ENCODE results near the gene LBHD2. TPM values are rescaled to one million over a fixed set of nuclear protein-coding genes. Genes with fewer than 3 reads are reported as not detected.

Gene LBHD2
- total RNA-seq, 1 donor from 2014 or later = not detected

GRCh38 chr14:103087343-103087835 lies 3.4 kb downstream of the LBHD2 start:
- no peak for DNase-seq (ENCODE audit: low spot score)
- intact Hi-C loops (cut with DNase I) = loop anchor here (10.0 kb wide), 1 partner anchor 387 kb away; no protein-coding TSS in a partner anchor

DNA sequence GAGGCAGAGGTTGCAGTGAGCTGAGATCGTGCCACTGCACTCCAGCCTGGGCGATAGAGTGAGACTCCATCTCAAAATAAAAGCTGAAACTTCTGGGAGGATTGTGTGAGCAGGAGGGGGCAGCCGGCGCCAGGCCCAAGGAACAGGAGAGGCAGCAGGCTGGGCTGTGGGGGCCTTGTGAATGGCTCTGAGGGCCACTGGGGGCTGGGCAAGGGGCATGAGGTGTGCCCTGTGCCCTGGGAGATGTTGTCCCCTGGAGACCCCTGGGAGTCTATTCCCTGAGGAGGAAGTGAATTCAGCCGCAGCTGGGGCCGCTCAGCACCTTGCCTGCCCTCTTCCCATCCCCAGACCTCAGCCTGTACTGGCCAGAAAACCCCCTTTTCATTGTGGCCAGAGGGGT lies 4.9 kb downstream of the LBHD2 start:
- intact Hi-C loops (cut with DNase I) = loop anchor here (10.0 kb wide), 1 partner anchor 386 kb away; no protein-coding TSS in a partner anchor
- DNase-seq (ENCODE audit: low spot score) = no peak

DNA sequence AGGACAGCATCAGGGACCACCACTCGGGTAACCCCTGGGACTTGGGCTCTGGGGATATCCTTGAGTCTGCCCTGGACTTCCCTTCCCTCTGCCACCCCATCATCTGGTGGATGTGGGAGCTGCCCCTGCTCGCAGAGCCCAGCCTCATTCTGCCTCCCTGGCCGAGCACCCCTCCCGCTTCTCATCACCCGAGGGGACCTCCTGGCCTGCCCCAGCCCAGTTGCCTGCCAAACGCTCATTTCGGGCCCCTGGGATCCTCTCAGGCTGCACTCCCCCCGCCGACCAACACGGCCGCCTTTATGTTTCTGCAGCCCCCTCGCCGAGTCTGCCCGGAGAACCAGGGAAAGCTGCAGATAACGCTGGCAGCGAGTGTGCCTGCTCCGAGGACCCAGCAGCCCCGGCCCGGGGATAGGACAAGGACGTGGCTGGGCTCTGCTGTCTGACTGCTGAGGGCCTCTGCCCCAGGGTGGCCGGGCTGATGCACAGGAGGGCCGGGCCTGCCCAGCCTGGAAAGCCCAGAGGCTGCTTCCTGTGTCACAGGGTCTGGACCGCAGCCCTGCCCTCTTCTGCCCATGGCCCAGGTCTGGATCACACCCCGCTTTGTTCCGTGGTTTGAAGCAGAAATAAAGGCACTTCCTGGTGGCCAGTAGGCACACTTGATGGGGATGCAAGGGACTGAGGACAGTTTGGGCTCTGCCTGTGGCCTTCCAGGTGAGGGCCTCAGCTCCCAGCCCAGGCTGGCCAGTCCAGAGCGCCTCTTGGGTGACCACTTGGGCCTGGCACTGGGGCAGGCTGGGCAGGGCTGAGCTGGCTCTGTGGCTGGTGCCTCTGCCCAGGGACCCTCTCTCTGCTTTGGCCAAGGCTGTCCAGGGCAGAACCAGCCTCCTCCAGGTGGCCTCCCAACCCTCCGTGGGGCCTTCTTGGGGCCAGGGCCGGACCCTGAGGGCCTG lies 5.7 kb downstream of the LBHD2 start:
- no peak for DNase-seq (ENCODE audit: low spot score)
- intact Hi-C loops (cut with DNase I) = loop anchor here (10.0 kb wide), 1 partner anchor 385 kb away; no protein-coding TSS in a partner anchor

DNA sequence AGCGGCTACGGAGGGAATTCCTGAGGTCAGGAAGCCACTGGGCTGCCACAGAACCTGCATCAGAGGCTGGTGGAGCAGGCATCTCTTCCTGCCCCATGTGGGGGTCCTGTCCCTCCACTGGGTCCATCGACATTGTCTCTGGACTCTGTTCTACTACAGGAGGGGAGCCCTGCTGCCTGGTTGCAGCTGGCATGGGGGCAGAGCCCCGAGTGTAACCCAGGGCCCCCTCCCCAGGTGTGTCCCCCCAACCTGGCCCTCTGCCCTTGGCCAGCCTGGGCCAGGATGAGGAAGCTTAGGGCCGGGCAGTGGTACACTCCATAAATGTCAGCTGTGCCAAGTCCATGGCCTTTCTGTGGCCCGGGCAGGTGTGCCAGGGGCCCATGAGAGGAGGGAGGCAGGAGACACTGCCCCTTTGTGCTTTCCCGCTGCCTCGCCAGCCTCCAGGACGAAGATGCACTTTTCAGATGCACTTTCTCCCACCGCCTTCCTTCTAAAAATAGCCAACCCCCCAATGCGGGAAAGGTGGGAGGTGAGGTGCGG lies 6.5 kb downstream of the LBHD2 start:
- intact Hi-C loops (cut with DNase I) = no loop called here
- DNase-seq (ENCODE audit: low spot score) = no peak

GRCh38 chr14:103091041-103091882 lies 7.3 kb downstream of the LBHD2 start:
- intact Hi-C loops (cut with DNase I) = no loop called here
- DNase-seq (ENCODE audit: low spot score) = no peak

DNA sequence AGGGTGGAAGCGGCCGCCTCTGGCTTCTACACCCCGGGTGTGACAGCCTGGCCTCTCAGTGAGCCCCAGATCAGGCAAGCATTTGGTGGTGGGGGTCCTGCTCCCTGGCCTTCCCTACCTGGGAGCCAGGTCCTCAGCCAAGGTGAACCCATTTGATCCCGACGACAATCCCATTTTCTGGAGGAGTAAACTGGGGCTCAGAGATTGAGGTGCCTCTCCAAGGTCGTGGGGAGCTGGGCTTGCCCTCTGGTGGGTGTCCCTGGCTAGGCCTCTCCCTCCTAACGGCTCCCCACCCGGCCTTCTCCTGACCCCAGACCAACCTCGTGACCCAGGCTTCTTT lies 7.8 kb downstream of the LBHD2 start:
- intact Hi-C loops (cut with DNase I) = no loop called here
- no peak for DNase-seq (ENCODE audit: low spot score)

GRCh38 chr14:103093856-103094405 lies 9.9 kb downstream of the LBHD2 start:
- intact Hi-C loops (cut with DNase I) = no loop called here

DNA sequence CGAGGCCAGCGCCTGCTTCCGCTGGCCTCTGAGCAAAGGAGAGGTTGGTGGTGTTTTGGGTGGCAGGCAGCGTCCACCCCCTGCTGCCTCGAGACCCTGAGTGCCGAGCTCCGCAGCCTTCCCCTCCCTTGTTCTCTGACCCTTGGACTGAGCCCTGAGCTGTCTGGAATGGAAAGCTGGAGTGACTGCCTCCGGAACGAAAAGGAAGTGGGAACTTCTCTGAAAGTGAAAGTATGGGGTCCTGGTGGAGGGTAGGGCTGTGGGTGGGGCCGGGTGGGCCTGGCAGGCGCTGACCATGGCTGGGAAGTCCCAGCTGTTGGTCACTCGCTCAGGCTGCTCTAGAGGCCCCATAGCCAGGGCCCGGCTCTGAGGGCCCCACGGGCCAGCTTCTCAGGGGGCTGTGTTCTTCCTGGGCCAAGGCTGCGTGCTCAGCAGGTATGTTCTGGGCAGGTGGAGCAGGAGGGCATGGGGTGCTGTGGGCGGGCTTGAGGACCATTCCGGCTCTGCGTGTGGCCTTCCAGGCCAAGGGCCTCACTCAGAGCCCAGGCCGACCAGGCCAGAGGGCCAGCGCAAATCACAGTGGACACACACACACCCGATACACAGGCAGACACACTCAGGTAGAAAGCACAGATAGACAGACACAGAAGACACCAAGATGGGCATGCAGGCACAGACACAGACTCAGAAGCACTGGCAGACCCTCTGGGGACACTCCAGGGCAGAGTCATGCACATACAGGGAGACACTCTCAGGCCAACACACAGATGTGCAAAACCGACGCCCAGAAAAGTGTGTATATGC lies 10.6 kb downstream of the LBHD2 start, which contains the start of gene EXOC3L4:
EXOC3L4 (plus strand) TSS at position 320 of the 804 bp plus-strand sequence. CDS start 5,495 bp downstream, outside the sequence.
- no peak for DNase-seq (ENCODE audit: low spot score)

More at GRCh38 chr14:103093856-103094405, 9.9 kb downstream of the LBHD2 start:
- DNase-seq (ENCODE audit: low spot score) = no peak

DNA sequence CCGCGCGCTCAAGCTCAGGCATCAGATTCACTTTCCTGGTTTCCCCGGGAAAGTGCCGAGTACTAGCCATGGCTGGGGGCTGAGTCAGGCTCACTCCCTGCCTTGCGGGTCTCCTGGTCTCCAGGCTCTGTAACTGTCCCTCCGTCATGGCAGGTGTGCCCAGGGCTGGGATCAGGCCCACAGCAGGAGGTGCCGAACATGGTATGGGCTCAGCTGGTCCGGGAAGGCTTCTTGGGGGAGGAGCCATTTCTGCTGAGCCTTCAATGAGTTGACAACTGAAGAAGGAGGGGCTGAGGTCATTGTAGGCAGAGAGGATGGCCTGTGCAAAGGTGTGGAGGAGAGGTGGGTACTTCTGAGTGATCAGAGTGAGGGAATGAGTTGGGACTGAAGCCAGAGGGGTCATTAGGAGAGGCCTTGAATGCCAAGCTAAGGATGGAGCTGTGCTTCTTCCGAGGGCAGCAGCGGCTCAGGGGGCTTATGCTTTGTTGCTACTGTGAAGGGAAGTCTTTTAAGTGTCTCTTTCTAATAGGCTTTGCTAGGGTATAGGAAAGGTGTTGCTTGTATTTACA lies 11.3 kb downstream of the LBHD2 start:
- intact Hi-C loops (cut with DNase I) = no loop called here
- no peak for DNase-seq (ENCODE audit: low spot score)

More for the DNA sequence above, 10.6 kb downstream of the LBHD2 start, which contains the start of gene EXOC3L4:
- intact Hi-C loops (cut with DNase I) = no loop called here

DNA sequence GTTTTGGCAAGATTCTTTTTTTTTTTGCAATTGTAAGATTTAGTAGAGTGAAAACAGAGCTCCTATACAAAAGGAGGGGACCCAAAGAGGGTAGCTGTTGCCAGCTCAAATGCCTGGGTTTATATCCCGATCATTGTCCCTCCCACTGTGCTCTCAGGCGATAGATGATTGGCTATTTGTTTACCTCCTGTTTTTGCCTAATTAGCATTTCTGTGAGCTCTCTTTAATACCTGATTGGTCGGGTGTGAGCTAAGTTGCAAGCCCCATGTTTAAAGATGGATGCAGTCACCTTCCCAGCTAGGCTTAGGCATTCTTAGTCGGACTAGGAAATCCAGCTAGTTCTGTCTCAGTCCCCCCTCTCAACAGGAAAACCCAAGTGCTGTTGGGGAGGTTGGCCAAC lies 12.4 kb downstream of the LBHD2 start:
- intact Hi-C loops (cut with DNase I) = no loop called here
- no peak for DNase-seq (ENCODE audit: low spot score)

GRCh38 chr14:103097244-103097993 lies 13.4 kb downstream of the LBHD2 start:
- DNase-seq (ENCODE audit: low spot score) = no peak
- intact Hi-C loops (cut with DNase I) = no loop called here

DNA sequence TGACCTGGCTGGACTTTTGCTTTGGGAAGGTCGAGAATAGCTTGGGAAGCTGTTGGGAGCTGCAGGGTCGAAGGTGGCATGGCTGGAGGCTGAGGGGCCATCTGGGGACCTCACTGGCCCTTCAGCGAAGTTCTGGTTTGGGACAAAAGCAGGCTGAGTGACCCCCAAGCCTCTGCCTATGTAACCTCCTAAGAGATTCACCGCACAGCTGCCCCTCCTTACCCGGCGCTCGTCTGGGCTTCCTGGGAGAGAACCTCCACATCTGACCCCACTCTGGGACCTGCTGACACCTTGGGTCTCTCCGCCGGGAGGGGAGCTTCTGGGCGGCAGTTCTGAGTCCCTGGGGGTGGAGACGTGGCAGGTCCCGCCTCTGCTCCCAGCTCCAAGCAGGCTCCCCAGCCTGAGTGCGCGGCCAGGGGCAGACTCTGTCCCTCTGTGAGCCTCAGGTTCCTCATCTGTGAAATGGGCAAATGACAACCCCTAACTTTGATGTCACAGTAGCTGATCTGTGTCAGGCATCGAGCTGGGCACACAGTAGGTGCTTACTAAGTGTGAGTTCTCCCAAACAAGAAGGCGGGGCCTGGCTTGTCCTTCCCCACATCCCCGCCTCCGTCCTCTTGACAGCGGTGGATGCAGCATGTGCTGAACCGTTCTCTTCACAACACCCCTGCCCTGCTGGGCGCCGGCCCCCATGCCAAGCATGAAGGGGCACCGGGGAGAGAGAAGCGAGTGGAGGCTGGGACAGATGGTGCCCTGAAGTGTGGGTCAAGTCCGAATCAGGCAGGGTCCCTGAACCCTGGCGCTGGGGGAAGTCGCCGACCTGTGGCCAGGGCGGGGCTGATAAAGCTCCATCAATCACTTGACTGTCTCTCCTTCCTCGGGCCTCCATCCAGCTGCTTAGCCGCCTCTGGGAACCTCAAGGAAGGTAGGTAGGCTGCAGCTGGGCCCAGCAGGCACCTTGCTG lies 14.3 kb downstream of the LBHD2 start:
- intact Hi-C loops (cut with DNase I) = no loop called here
- no peak for DNase-seq (ENCODE audit: low spot score)

DNA sequence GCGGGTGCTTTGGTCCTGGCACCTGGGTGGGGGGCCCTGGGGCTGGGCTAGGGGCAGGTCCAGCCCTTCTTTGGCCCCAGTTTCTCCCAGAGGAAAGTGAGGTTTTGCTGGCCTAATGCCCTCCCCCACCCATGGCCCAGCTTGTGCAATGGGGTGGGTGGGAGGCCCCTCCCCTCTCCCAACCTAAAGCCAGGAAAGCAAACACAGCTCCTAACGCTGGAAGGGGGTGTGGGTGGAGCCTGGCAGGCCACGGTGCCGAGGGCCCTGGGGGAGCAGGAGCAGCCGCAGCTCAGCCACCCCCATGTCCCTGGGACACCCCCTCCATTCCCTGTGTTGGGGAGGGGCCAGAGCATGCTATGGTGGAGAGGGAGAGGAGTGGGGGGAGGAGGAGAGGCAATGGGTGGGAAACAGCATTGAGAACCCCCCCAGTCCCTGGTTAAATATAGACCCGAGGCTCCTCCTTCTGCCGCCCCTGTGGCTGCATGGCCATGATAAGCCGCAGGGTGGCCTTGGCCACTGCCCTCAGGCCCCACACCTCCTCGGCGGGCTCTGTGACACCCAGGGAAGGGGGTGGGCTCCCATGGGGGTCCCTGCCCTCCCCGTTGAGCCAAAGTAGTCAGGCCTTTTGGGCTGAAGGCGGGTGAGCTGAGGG lies 15.2 kb downstream of the LBHD2 start:
- no peak for DNase-seq (ENCODE audit: low spot score)
- intact Hi-C loops (cut with DNase I) = no loop called here

DNA sequence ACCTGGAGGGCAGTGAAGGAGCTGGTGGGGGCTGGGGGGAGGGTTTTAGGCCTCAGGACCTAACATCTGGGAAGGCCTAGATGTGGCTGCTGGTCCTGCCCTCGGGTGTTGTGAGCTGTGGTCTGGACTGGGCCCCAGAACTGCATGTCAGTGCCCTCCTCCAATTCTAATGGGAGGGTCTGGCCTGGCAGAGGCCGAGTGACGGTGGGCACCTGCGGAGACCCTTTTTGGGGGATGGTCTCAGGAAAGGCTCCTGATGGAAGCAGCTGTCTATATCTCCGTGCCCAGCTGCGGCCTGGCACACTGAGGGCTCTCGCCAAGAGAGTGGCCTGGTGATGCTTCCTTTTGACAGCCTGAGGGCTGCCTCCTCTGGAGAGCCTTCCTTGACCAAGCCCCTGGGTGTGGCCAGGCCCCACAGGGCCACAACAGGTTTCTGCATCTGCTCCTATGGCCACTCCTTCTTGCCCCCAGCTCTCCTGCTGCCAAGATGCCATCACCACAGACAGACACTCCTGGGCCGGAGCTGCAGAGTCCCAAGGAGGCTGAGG lies 15.8 kb downstream of the LBHD2 start:
- intact Hi-C loops (cut with DNase I) = loop anchor here (5.0 kb wide), 1 partner anchor 87 kb away; no protein-coding TSS in a partner anchor
- DNase-seq (ENCODE audit: low spot score) = no peak

- intact Hi-C loops (cut with DNase I) = loop anchor here (5.0 kb wide), 1 partner anchor 87 kb away; no protein-coding TSS in a partner anchor
- no peak for DNase-seq (ENCODE audit: low spot score)
Observed at GRCh38 chr14:103100281-103101121, 16.5 kb downstream of the LBHD2 start.
